MM.1S (cell line): ENCODE results near the gene PURA.

ENCODE experiments used
- EZH2 ChIP-seq: fragments of 300-600 bp; sonication (generic); optimal IDR thresholded peaks from 2 replicates; pipeline ENCODE3; 2017; ENCODE audit warnings: low read depth, mild to moderate bottlenecking, antibody characterized with exemption, low read length, mixed read lengths
- EZH2phosphoT487 ChIP-seq: fragments of 300-600 bp; sonication (generic); IDR thresholded peaks from 2 replicates; pipeline ENCODE4 v1.6.1; 2018; ENCODE audit warnings: antibody characterized with exemption, low read length
- TF ChIP-seq, protein P1 (sequence below): fragments of 300-600 bp; sonication (generic); IDR thresholded peaks from 2 replicates; pipeline ENCODE4 v1.5.1; 2016; ENCODE audit warnings: antibody characterized with exemption, low read length, mixed read lengths

- TF ChIP-seq, protein P1, sequence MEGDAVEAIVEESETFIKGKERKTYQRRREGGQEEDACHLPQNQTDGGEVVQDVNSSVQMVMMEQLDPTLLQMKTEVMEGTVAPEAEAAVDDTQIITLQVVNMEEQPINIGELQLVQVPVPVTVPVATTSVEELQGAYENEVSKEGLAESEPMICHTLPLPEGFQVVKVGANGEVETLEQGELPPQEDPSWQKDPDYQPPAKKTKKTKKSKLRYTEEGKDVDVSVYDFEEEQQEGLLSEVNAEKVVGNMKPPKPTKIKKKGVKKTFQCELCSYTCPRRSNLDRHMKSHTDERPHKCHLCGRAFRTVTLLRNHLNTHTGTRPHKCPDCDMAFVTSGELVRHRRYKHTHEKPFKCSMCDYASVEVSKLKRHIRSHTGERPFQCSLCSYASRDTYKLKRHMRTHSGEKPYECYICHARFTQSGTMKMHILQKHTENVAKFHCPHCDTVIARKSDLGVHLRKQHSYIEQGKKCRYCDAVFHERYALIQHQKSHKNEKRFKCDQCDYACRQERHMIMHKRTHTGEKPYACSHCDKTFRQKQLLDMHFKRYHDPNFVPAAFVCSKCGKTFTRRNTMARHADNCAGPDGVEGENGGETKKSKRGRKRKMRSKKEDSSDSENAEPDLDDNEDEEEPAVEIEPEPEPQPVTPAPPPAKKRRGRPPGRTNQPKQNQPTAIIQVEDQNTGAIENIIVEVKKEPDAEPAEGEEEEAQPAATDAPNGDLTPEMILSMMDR, result no peak
- TF ChIP-seq EZH2 (no peak), EZH2phosphoT487 (no peak)
Measured at GRCh38 chr5:140106805-140107311, 7.1 kb upstream of the PURA start.
